ENCODE results near the gene SLC39A13.

The SLC39A13 gene

DNA sequence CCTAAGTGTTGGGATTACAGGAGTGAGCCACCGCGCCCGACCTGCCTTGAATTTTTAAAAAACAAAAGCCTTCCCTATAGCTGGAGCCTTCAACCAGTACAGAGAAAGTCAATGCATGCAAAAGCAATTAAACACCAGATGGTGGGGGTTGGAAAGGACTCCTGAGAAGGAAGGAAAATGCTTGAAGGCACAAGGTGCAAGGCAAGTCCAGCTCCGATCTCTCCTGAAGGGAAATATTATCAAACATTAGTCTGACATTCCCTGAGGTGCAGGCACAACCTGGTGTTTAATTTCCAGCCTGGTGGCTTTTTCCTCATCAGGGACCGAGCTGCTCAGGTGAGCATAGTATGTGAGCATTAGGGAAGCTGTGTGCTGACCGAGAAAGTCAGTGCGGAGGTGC lies 53.5 kb downstream of the SLC39A13 start:
- DNase-seq = no peak

DNA sequence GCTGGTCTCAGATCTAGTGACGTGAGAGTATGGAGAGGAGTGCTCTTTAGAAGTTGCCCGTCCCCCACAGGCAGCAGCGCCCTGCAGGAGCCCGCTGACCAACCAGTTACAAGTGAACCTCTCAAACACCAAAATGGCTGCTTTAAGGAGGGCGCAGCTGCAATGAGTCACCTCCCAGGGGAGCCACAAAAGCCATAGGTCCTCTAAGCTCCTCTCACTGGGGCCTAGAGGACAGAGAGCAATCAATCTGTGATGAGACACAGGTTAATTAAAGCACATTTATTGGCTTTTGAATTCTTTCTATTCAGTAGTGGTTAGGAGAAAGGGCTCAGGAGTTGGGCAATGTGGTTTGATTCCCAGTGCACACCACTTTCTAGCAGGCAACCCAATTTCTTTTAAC lies 56.1 kb downstream of the SLC39A13 start:
- DNase-seq = no peak
